ENCODE data around the gene SCUBE2.
A peak's percentile ranks its signal among the peaks of the same experiment; 100 is the strongest.

SCUBE2 gene

DNA sequence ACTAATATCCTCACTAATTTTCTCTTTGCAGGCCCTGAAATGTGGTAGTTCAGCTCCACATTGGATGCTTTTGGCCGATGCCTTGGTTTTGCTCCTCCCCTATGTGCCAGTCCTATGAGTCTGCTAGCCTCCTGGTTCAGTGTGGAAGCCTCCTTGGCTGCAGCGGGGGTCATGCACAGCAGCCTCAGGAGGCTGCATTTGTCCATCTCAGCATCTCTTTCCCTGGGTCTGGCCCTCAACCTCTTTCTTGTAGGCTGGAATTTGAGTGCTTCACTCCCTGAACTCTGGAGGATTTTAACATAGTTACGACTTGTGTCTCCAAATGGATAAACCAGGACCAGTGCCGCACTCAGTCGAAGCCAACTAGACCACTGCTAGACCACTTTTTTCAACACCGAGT lies 34.9 kb downstream of the SCUBE2 start:
- ATAC-seq (replicated peaks) = no peak
- no peaks in the 10 kb centered on the region for H3K9me3 Mint-ChIP-seq

GRCh38 chr11:9053316-9054035 lies 37.9 kb downstream of the SCUBE2 start:
- no peaks in the 10 kb centered on the region for H3K9me3 Mint-ChIP-seq
- ATAC-seq (replicated peaks) = no peak
- H3K27ac Mint-ChIP-seq = no peak overlapping the region
- peaks cover 0 to 3% of the 10 kb centered on the region in 2 donors for H3K27me3 Mint-ChIP-seq
- H3K36me3 Mint-ChIP-seq = no peaks in the 10 kb centered on the region
- no peak overlapping the region for H3K4me3 Mint-ChIP-seq
- no peak for DNase-seq
- H3K4me1 Mint-ChIP-seq = no peaks in the 10 kb centered on the region

More for the DNA sequence above, 34.9 kb downstream of the SCUBE2 start:
- H3K36me3 Mint-ChIP-seq = no peaks in the 10 kb centered on the region
- peaks cover 0 to 3% of the 10 kb centered on the region in 2 donors for H3K27me3 Mint-ChIP-seq
- H3K4me1 Mint-ChIP-seq = peaks cover 5 to 7% of the 10 kb centered on the region in 2 donors
- no peak overlapping the region for H3K27ac Mint-ChIP-seq
- H3K4me3 Mint-ChIP-seq = no peak overlapping the region
- DNase-seq = no peak

GRCh38 chr11:9052316-9052715 lies 39.1 kb downstream of the SCUBE2 start:
- Mint-ChIP-seq H3K27me3 (peaks cover 0 to 3% of the 10 kb centered on the region in 2 donors), H3K9me3 (no peaks in the 10 kb centered on the region), H3K4me3 (no peak overlapping the region), H3K27ac (no peak overlapping the region), H3K36me3 (no peaks in the 10 kb centered on the region), H3K4me1 (no peaks in the 10 kb centered on the region)
- no peak for DNase-seq
- ATAC-seq (replicated peaks) = no peak

GRCh38 chr11:9049959-9050358 lies 41.4 kb downstream of the SCUBE2 start:
- no peak overlapping the region for H3K27ac Mint-ChIP-seq
- H3K36me3 Mint-ChIP-seq = no peaks in the 10 kb centered on the region
- H3K27me3 Mint-ChIP-seq = peaks cover 0 to 3% of the 10 kb centered on the region in 2 donors
- DNase-seq (no peak), ATAC-seq (replicated peaks) (no peak)
- no peaks in the 10 kb centered on the region for H3K9me3 Mint-ChIP-seq
- no peak overlapping the region for H3K4me3 Mint-ChIP-seq
- H3K4me1 Mint-ChIP-seq = no peaks in the 10 kb centered on the region

DNA sequence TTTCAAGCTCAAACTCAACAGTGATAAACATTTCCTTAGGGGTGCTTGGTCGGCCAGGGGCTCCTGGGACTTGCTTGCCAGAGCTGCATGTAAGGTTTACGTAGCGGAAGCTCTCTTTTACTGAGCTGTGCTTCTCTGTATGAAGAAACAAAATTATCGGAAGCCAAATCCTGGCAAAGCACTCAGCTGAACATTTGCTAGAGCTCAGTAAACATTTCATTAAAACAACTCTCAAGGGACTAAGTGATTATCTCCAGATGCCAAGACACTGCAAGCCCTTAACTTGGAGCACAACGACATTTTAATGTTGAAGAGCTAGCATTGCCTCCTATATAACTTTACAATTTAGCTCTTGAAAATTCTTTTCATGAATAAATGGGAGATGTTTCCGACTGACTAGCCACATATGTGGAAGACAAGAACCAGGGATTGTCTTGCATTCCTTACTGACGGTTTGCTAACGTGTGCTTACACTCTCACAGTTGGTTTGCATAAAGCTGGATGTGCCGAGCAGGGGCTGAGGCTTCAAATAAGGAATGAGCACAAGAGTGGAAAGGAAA lies 43.4 kb downstream of the SCUBE2 start:
- H3K27me3 Mint-ChIP-seq = no peaks in the 10 kb centered on the region
- H3K9me3 Mint-ChIP-seq = no peaks in the 10 kb centered on the region
- no peak overlapping the region for H3K27ac Mint-ChIP-seq
- no peaks in the 10 kb centered on the region for H3K36me3 Mint-ChIP-seq
- ATAC-seq (replicated peaks) (no peak), DNase-seq (no peak)
- no peak overlapping the region for H3K4me3 Mint-ChIP-seq
- H3K4me1 Mint-ChIP-seq = no peaks in the 10 kb centered on the region

GRCh38 chr11:9046481-9046880 lies 44.9 kb downstream of the SCUBE2 start:
- no peaks in the 10 kb centered on the region for H3K9me3 Mint-ChIP-seq
- no peaks in the 10 kb centered on the region for H3K4me1 Mint-ChIP-seq
- no peak overlapping the region for H3K4me3 Mint-ChIP-seq
- no peak for DNase-seq
- H3K27me3 Mint-ChIP-seq = no peaks in the 10 kb centered on the region
- H3K27ac Mint-ChIP-seq = no peak overlapping the region
- no peak for ATAC-seq (replicated peaks)
- no peaks in the 10 kb centered on the region for H3K36me3 Mint-ChIP-seq

DNA sequence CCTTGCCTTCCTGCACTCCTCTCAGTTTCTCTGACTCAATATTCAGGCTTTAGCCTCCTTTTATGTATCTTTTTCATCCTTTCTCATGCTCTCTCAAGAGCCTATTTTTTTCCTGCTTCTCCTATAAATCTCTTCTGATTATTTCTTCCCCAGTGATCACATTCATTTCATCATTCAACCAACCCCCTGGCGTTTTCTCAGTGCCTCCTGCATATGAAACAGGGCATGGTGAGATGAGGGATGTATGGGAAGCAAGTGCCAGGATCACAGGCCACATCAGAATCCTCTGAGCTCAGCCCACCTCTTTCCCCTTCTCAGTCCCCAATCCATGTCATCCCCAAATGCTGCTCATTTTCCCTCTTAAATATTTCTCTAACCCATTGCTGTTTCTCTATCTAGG lies 48.9 kb downstream of the SCUBE2 start:
- H3K9me3 Mint-ChIP-seq = no peaks in the 10 kb centered on the region
- ATAC-seq (replicated peaks) = no peak
- peaks cover 0 to 8% of the 10 kb centered on the region in 2 donors for H3K27me3 Mint-ChIP-seq

GRCh38 chr11:9041747-9042146 lies 49.7 kb downstream of the SCUBE2 start:
- Mint-ChIP-seq H3K27me3 (peaks cover 0 to 8% of the 10 kb centered on the region in 2 donors), H3K4me1 (peaks cover 2 to 9% of the 10 kb centered on the region in 2 donors), H3K36me3 (no peaks in the 10 kb centered on the region), H3K27ac (no peak overlapping the region), H3K9me3 (no peaks in the 10 kb centered on the region), H3K4me3 (no peak overlapping the region)
- DNase-seq (no peak), ATAC-seq (replicated peaks) (no peak)

More for the DNA sequence above, 48.9 kb downstream of the SCUBE2 start:
- H3K36me3 Mint-ChIP-seq = no peaks in the 10 kb centered on the region
- H3K4me1 Mint-ChIP-seq = peaks cover 2 to 7% of the 10 kb centered on the region in 2 donors
- H3K27ac Mint-ChIP-seq = no peak overlapping the region
- DNase-seq = no peak
- H3K4me3 Mint-ChIP-seq = no peak overlapping the region

DNA sequence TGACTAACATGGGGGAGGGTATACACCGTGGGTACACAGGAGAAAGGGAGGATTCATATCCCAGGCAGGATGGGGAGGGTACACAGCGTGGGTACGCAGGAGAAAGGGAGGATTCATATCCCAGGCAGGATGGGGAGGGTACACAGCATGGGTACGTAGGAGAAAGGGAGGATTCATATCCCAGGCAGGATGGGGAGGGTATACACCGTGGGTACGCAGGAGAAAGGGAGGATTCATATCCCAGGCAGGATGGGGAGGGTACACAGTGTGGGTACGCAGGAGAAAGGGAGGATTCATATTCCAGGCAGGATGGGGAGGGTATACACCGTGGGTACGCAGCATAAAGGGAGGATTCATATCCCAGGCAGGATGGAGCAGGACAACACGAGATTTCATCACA lies 51.0 kb downstream of the SCUBE2 start:
- ATAC-seq (replicated peaks) (no peak), DNase-seq (no peak)
- peaks cover 0 to 8% of the 10 kb centered on the region in 2 donors for H3K27me3 Mint-ChIP-seq
- no peaks in the 10 kb centered on the region for H3K36me3 Mint-ChIP-seq
- no peak overlapping the region for H3K4me3 Mint-ChIP-seq
- no peak overlapping the region for H3K27ac Mint-ChIP-seq
- H3K9me3 Mint-ChIP-seq = no peaks in the 10 kb centered on the region
- peaks cover 2 to 9% of the 10 kb centered on the region in 2 donors for H3K4me1 Mint-ChIP-seq

- no peaks in the 10 kb centered on the region for H3K9me3 Mint-ChIP-seq
- H3K36me3 Mint-ChIP-seq = no peaks in the 10 kb centered on the region
- no peak for DNase-seq
- H3K4me1 Mint-ChIP-seq = peaks cover 2 to 9% of the 10 kb centered on the region in 2 donors
- ATAC-seq (replicated peaks) = no peak
- H3K4me3 Mint-ChIP-seq = no peak overlapping the region
- peaks cover 0 to 8% of the 10 kb centered on the region in 2 donors for H3K27me3 Mint-ChIP-seq
- H3K27ac Mint-ChIP-seq = no peak overlapping the region
These were observed 51.5 kb downstream of the SCUBE2 start for GRCh38 chr11:9039863-9040262.

DNA sequence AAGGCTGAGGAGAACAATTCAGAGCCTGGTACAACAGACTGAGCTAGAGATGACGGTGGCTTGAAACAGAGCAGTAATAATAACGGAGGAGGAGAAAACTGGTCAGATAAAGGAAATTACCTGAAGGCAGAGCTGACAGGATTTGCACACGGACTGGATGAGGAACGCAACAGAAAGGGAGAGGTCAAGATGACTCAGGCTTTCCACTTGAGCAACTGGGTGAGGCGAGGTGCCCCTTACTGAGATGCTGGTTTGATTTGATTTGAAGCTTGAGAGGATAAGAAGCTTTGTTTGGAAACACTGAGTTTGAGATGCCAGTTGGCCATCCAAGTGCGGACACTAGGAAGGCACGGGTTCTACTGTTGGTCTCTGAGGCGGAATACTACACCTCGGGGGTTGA lies 52.2 kb downstream of the SCUBE2 start:
- H3K27ac Mint-ChIP-seq = no peak overlapping the region
- H3K9me3 Mint-ChIP-seq = no peaks in the 10 kb centered on the region
- H3K36me3 Mint-ChIP-seq = no peaks in the 10 kb centered on the region
- ATAC-seq (replicated peaks) (peak in 1 of 2 donors; percentile 56), DNase-seq (no peak)
- peaks cover 2 to 9% of the 10 kb centered on the region in 2 donors for H3K4me1 Mint-ChIP-seq
- H3K4me3 Mint-ChIP-seq = no peak overlapping the region
- peaks cover 0 to 10% of the 10 kb centered on the region in 2 donors for H3K27me3 Mint-ChIP-seq

DNA sequence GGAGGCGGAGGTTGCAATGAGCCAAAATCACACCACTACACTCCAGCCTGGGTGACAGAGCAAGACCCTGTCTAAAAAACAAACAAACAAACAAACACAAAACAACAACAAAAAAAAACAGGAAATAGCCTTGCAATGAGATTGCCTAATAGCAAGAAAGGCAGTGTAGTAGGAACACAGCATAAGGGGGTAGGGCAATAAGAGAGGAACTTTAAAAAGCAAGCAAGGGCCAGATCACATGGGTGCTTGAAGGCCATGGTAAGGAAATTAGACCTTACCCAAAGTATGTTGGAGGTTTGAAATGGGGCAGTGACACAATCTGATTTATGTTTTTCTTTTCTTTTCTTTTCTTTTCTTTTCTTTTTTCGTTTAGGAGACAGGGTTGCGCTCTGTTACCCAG lies 52.9 kb downstream of the SCUBE2 start:
- Mint-ChIP-seq H3K27me3 (peaks cover 0 to 13% of the 10 kb centered on the region in 2 donors), H3K36me3 (no peaks in the 10 kb centered on the region), H3K4me3 (no peak overlapping the region), H3K27ac (no peak overlapping the region), H3K4me1 (peaks cover 2 to 9% of the 10 kb centered on the region in 2 donors), H3K9me3 (no peaks in the 10 kb centered on the region)
- ATAC-seq (replicated peaks) (no peak), DNase-seq (no peak)

GRCh38 chr11:9037963-9038362 lies 53.4 kb downstream of the SCUBE2 start:
- DNase-seq (no peak), ATAC-seq (replicated peaks) (no peak)
- Mint-ChIP-seq H3K27ac (no peak overlapping the region), H3K4me1 (peaks cover 2 to 9% of the 10 kb centered on the region in 2 donors), H3K27me3 (peaks cover 0 to 13% of the 10 kb centered on the region in 2 donors), H3K4me3 (no peak overlapping the region), H3K36me3 (no peaks in the 10 kb centered on the region), H3K9me3 (no peaks in the 10 kb centered on the region)

DNA sequence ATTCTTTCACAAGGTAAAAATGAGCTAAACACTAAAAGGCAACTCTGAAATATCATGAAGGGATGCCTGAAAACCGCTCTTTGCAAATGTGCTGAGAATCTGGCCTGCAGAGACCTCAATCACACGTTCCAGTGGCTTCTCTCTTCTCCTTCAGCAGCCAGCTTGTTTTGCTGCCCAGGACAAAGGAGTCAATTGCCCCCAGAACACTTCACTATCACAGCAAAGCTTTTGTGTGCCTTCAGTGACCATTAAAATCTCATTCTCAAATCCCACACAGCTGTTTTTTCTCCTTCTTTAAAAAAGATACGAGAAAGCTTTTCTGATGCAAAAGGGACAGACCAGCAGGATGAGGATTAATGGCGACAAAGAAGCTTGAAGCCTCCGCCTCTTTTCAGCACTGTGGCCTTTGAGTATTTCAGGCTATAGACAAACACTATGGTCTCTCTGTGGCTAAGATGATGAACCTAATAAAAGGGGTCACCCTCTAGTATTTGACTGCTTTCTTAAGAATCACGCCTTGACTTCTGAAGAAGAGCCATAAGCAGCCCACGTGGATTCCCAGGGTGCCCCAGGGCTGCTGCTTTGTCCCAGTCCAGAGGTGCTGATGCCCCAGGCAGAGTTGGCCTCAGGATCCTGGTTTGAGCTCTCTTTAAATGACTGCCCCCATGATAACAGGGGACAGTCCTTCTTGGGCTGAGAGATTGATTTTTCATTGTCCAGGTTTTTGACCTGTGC lies 54.2 kb downstream of the SCUBE2 start:
- Mint-ChIP-seq H3K36me3 (no peaks in the 10 kb centered on the region), H3K4me1 (peaks cover 2 to 9% of the 10 kb centered on the region in 2 donors), H3K27me3 (peaks cover 0 to 13% of the 10 kb centered on the region in 2 donors), H3K4me3 (no peak overlapping the region), H3K9me3 (no peaks in the 10 kb centered on the region), H3K27ac (no peak overlapping the region)
- no peak for ATAC-seq (replicated peaks)
- DNase-seq = no peak

- no peak overlapping the region for H3K27ac Mint-ChIP-seq
- ATAC-seq (replicated peaks) (no peak), DNase-seq (no peak)
- no peaks in the 10 kb centered on the region for H3K36me3 Mint-ChIP-seq
- H3K27me3 Mint-ChIP-seq = peaks cover 0 to 9% of the 10 kb centered on the region in 2 donors
- no peak overlapping the region for H3K4me3 Mint-ChIP-seq
- H3K9me3 Mint-ChIP-seq = no peaks in the 10 kb centered on the region
- no peaks in the 10 kb centered on the region for H3K4me1 Mint-ChIP-seq
These were observed 60.8 kb downstream of the SCUBE2 start for GRCh38 chr11:9030601-9031000.
